Superior temporal gyrus (tissue), 1 donor: ENCODE measurements around the gene IRS2.
"Not testable (repeated sequence)": the region's sequence is repeated elsewhere in the genome, so short reads cannot be mapped to it uniquely, and the experiment has no call there.

ENCODE experiments used
- DNase-seq: peaks from one replicate; pipeline ENCODE4 v3.0.0-alpha.2; 2016; ENCODE audit errors: extremely low spot score

IRS2 gene, protein sequence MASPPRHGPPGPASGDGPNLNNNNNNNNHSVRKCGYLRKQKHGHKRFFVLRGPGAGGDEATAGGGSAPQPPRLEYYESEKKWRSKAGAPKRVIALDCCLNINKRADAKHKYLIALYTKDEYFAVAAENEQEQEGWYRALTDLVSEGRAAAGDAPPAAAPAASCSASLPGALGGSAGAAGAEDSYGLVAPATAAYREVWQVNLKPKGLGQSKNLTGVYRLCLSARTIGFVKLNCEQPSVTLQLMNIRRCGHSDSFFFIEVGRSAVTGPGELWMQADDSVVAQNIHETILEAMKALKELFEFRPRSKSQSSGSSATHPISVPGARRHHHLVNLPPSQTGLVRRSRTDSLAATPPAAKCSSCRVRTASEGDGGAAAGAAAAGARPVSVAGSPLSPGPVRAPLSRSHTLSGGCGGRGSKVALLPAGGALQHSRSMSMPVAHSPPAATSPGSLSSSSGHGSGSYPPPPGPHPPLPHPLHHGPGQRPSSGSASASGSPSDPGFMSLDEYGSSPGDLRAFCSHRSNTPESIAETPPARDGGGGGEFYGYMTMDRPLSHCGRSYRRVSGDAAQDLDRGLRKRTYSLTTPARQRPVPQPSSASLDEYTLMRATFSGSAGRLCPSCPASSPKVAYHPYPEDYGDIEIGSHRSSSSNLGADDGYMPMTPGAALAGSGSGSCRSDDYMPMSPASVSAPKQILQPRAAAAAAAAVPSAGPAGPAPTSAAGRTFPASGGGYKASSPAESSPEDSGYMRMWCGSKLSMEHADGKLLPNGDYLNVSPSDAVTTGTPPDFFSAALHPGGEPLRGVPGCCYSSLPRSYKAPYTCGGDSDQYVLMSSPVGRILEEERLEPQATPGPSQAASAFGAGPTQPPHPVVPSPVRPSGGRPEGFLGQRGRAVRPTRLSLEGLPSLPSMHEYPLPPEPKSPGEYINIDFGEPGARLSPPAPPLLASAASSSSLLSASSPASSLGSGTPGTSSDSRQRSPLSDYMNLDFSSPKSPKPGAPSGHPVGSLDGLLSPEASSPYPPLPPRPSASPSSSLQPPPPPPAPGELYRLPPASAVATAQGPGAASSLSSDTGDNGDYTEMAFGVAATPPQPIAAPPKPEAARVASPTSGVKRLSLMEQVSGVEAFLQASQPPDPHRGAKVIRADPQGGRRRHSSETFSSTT (N-terminal part only)

DNA sequence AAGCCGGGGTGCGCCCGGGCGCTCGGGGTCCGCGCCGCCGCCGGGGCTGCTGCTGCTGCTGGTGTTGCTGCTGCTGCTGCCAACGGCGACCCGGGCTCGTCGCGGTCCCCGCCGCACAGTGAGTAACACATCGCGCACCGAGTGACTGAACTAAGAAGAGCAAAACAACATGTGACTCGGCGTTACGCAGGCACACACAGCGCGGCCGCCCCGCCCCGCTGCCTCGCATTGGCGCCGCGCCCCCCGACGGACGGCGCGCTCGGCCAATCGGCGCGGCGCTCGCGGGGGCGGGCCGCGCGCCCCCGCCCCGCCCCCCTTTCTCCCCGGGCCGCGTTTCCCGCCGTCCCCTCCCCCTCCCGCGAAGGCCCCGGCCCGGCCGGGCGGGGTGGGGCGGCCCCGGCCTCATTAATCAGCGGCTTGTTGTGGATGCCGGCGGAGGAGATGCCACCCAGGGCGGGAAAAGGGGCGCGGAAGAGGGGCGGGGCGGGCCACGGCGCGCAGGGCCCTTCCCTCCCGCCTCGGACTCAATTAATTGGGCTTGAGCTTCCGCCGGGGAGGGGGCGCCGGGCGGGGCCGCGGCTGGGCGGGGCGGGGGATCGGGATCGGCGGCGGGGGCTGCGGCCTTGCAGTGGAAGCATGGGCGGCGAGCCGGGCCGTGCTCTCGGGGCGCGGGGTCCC lies at the start of gene IRS2:
Gene IRS2, minus strand, starts transcription at position 127 of the 678 bp plus-strand sequence. CDS start 530 bp downstream, outside the sequence.
- peak; percentile 95 for DNase-seq

DNA sequence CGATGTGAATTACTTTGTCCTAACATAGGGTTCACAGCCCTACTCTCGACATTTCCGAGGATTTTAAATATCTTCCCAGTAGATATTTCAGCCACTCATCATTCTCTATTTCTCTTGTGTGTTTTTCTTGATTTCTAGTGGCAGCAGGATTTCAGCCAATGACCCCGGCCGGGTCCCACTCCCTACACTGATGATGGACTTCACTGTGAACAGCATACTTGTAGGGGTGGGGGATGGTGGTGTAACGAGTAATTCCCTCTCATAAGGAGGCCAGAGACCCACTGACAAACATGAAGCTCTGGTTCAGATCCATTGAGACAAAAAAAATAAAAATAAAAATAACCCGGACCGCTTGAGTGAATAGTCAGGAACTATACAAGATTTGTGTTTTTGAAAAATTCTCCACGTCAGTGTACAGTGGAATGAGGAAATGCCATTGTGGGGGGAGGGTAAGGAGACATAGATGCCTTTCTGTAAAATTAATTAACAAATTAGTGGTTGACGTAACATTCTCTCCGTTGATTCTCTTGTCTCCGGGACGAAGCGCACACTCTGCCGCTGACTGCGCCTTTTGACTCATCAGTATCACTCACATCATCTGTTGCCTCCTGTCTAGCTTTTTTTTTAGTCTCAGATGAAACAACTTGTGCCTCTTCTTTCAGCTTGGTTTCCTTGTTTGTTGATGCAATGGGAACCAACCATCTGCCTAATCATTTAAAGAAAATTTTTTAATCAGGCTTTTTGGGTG lies 48.8 kb upstream of the IRS2 start:
- DNase-seq, result no peak

DNA sequence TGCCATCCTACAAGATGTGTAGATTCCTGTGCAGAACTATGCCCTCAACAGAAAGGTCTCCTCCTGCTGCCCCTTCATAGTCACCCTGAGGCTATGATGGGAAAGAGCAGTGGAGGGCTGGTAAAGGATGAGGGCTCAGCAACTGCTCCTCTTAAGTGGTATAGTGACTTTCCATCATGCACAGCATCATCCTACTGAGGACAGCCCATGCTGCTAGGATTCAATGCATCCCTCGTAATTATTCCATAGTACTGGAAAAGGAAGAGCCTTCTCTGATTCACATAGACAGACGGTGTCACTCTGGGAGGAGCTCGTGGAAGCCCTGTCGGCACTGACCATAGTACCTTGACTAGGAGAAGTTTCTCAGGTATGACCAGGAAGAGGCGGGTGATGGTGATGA lies 47.6 kb upstream of the IRS2 start:
- no peak for DNase-seq

DNA sequence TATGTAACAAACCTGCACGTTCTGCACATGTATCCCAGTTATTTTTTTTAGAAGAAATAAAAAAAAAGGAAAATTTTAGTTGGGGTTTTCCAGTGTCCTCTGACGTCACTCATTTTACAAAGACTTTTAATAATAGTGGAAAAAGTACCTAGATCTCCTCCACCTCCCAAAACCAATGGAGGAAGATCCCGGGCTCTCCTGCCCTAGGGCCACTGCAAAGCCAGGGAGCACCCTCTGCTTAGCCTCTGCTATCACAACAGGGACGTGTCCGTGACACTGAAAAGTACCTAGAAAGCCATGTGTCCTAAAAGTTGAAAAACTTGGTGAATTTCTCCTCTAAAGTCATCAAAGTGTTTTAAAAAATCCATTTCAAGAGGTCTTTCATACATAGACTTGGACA lies 46.7 kb upstream of the IRS2 start:
- DNase-seq, result no peak

DNA sequence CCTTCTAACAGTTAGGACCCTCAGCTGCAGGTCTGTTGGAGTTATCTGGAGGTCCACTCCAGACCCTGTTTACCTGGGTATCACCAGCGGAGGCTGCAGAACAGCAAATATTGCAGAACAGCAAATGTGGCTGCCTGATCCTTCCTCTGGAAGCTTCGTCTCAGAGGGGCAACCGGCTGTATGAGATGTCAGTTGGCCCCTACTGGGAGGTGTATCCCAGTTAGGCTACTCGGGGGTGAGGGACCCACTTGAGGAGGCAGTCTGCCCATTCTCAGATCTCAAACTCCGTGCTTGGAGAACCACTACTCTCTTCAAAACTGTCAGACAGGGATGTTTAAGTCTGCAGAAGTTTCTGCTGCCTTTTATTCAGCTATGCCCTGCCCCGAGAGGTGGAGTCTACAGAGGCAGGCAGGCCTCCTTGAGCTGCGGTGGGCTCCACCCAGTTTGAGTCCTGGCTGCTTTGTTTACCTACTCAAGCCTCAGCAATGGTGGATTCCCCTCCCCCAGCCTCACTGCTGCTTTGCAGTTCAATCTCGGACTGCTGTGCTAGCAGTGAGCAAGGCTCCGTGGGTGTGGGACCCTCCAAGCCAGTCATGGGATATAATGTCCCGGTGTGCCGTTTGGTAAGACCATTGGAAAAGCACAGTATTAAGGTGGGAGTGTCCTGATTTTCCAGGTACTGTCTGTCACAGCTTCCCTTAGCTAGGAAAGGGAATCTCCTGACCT lies 42.4 kb upstream of the IRS2 start:
- DNase-seq, result not testable (repeated sequence)

DNA sequence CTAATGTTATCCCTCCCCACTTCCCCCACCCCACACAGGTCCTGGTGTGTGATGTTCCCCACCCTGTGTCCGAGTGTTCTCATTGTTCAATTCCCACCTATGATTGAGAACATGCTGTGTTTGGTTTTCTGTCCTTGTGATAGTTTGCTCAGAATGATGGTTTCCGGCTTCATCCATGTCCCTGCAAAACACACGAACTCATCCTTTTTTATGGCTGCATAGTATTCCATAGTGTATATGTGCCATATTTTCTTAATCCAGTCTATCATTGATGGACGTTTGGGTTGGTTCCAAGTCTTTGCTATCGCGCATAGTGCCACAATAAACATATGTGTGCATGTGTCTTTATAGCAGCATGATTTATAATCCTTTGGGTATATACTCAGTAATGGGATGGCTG lies 36.8 kb upstream of the IRS2 start:
- DNase-seq, result not testable (repeated sequence)

DNA sequence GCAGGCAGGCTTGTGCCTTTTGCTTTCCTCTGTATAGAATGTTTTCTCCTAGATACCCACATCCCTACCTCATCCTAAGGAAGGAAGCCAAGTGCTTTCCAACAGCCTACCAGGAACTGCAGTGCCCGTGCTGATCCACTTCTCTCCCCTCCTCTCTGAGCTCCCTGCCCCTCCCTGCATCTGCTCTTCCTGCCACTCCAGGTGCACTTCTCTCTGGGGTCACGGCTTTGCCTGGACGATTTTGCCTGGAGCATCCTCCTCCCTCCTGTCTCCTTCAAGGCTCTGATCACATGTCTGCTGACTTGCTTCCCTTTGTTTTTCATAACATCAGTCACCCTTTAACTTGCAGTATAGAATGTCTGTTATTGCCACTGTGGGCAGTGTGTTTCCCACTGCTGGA lies 34.7 kb upstream of the IRS2 start:
- DNase-seq, result no peak

DNA sequence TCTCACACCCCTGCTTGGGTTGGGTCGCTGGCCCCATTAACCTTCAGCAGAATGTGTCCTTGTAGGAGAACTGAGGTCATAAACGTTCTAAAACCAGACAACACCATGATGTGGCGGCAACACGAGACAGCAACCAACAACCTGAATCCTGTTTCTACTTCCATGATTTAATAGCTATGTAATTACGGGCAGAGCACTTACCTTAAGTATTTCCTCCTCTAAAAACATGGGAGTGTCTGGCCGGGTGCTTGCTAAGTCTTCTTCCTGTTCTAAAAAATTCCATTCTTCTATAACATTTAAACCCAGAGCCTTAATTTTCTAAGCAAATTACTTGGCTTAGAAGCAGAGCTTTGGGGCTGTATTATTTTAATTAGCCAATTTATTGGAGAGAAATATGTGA lies 33.5 kb upstream of the IRS2 start:
- DNase-seq, result no peak

DNA sequence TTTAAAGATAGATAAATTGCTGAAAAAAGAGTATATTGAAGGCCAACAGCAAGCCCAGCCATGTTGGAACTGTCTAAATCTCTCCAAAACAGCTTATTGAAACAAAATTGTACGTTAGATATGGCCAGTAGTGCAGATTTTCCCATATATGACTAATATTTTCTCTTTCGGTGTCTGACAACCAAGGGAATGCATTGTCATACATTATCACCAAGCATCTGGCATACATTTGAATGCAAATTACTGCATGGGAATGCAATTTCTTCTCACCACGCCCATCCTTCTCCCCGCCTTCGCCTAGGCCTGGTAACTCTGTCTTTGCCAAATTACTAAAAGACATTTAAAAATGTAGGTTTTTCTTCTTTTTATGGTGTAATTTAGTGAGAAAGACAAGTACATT lies 32.5 kb upstream of the IRS2 start:
- DNase-seq, result no peak

DNA sequence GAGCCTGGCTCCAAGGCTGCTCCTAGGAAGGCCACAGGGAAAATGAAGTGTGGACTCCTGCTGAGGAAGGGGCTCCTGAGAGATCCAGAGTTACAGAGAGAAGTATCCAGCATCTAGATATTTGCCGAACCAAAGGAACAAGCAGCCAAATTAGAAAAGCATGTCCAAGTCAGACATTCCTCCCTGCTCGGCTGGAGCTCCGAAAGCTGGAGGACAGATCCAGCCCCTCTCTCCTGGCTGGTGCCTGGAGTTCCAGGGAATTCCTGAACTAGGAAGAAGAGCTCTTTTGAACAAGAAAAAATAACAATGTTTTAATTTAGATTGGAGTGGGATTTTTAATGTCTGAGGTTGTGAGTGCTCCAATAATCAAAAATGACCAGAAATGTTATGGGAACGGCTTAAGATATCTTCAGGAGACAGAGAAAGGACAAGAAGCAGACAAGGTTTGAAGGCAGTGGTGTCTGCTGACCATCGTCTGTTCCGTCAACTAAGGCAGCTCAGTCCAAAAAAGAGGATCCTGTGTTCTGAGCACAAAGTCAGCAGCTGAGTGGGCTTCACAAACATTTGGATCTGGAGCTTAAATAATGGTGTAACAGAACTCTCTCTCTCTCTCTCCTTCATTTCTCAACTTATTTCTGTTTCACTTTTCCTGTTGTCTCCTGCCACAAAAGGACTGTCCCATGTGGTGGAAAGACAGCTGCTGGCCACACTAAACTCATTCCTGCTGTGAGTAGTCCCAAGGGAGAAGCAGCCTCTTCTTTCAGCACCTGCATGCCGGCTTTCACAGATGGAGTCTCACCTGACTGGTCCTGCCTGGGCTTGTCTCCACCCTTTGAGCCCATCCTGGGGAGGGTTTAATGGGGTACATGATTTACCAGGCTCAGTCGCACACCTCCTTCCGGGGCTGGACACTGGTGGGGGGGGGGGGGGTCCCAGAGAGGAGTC lies 31.5 kb upstream of the IRS2 start:
- no peak for DNase-seq

DNA sequence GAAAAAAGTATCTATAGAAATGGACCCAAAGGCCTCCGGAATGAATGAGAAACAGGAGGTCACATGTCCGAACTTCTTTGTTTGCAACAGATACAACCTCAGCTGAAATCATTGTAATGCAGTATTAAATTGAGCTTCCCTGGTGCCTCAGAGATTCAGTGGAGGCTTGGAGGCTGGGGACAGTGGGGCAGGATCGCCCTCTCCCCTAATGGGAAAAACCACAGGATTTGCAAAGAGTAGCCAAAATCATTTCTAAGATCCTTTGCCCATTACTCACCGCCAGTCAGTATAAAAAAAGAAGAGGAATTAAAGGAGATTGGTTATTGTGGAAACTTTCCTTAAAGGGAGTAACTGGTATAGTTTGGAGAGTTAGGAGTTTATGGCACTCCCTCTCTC lies 30.4 kb upstream of the IRS2 start:
- no peak for DNase-seq

DNA sequence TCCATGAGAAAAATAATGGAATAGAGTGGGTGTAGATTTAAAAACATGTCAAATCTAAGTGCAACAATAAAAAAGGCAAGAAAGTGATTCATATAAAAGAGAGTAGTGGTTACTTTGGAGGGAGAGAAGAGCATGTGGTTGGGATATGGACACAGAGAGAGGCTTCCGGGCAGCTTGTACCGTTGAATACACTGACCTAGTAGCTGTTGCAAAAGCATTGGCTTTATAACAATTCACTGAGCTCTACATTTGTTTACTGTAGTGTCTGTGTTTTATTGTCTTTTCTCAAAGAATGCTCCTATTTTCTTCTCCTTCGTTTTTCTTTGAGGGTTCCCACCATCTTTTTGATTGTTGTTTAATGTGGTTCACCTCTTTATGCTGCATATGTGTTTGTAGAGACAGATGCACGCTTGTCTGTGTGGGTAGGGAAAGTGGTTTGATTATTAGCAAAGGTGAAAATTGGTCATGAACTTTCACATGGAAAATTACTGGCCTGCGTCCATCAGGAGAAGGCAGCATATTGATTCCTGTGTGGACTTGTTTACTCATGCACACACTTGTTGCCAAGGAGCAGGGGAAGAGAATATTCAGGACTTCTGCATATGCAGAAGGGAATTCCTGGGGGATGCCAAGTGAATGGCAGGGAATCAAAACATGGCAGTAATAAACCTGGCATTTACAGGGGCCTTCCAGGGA lies 29.9 kb upstream of the IRS2 start:
- no peak for DNase-seq

DNA sequence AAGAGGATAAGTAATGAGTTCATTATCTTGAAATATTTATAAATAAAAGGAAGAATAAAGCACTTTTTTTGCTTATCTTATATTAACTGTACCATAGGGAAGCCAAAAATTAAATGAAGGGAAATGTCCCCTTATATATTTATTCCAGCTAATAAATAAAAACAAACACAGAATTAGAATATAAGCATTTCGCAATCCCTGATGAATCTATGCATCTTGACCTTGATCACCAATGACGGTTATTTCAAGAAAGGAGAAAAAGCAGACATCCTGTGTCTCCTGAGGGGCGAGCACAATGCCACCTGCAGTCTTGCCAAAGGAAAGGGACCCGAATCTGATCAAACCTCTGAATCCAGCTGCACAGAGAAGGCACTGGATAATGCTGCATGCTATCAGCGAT lies 29.3 kb upstream of the IRS2 start:
- DNase-seq, result no peak

DNA sequence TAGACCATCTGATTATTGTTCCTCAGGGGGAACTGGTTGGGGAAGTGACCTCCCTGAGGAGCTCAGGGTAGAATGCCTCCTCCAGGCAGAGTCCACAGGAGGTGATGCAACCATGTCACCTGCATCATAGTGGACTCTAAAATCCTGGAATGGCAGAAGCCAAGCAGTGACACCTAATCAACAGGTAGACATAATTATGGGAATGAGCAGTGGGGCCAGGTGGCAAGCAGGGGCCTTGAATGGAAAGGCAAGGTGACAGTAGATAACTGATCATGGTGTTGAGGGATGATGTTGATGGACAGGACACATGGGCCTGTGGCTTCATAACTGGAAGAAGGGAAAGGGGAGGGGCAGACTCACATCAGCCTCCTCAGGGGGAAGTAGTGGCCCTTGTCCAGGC lies 27.3 kb upstream of the IRS2 start:
- DNase-seq, result no peak

DNA sequence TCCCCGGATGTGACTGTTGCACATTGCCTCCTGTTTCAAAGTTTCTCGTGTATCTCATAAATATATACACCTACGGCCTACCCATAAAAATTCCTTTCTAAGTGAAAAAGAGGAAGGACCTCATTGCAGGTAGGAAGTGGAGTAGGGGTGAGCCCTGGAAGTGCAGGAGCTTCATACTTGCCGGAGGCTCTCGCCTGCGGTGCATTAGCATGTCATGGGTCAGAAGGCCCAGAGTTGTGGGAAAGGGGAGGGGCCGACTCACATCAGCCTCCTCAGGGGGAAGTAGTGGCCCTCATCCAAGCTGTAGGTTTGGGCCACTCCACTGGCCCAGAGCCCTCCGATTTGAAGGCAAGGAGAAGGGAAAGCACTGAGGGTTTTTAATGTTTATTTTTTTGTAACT lies 26.0 kb upstream of the IRS2 start:
- no peak for DNase-seq

DNA sequence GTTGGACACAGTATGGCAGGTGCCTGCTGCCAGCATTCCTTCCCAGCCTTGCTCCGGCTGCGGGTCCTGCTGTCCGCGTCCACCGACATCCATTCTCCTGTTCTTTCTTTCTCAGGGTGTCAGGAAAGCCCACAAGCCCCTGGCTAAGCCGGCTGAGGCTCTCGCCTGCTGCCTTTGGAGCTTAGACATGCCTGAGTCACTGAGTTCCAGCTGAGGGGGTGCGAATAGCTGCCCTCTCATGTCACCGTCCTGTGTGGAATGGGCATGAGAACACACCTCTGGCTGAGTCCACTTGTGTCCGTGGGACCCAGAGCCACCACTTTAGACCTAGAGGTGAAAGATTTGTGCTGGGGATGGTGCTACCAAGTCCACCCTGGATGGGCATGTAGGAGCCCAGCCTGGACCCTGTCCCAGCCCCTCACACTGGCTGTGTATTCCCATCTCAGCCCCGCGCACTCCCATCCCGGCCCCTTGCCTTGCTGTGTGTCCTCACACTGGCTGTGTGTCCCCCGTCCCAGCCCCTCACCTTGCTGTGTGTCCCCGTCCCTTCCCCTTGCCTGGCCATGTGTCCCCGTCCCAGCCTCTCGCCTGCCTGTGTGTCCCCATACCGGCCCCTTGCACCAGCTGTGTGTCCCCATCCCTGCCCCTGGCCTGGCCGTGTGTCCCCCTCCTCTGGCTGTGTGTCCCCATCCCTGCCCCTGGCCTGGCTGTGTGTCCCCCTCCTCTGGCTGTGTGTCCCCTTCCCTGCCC lies 24.6 kb upstream of the IRS2 start:
- no peak for DNase-seq

DNA sequence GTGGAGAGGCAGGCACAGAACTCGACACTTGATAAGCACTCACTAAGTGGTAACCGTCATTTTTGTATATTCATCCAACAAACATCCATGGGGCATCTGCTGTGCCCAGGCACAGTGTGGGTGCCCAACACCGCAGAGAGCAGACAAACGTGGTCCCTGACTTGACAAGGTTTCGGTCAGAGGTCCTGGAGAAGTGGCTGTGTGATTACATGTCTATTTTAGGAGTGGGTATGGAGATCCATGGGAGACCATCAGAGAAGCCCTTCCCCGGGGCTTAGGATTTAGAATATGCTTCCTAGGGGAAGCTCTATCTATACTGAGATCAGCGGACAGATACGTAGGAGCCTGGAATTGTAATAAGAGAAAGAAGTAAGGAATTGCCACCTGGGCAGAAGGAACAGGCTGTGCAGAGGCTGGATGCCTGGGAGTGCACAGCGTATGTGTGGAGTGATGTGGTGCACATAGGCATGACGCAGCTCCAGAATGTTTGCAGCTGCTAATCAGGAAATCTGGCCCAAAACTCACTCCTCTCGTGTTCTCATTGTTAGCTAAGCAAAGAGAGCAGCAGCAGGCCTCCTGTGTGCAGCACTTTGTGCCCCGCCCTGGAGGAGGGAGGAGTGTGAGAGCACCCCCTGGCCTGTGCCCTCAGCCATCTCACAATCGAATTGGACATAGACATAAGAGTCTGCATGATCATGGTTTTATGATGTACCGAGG lies 23.0 kb upstream of the IRS2 start:
- DNase-seq, result no peak
